Lower leg skin (tissue), 4 donors: ENCODE results near the gene RAP1GAP2. TPM values are rescaled to one million over a fixed set of nuclear protein-coding genes. Genes with fewer than 3 reads are reported as not detected.

Experiments
- DNase-seq, 2 donors: peaks; one replicate each; pipeline ENCODE4 v3.0.0-alpha.2; 2019; ENCODE audit warnings: low spot score in 2 of 2
- H3K4me3 ChIP-seq: fragments of 200-600 bp; sonication (generic); 2 replicates; pipeline ENCODE4 v1.5.1; 2017; ENCODE audit warnings: mild to moderate bottlenecking, low read depth; ENCODE audit not compliant: poor library complexity, severe bottlenecking
- CTCF ChIP-seq, 3 donors: fragments of 450-650 bp; IDR thresholded peaks; one replicate each; pipeline ENCODE4 v1.5.1; 2016; ENCODE audit warnings: antibody characterized with exemption in 3 of 3, mild to moderate bottlenecking in 3 of 3, moderate library complexity in 2 of 3
- POLR2A ChIP-seq, 2 donors: fragments of 450-650 bp; IDR thresholded peaks; one replicate each; pipeline ENCODE4 v1.6.1; 2016 to 2017; ENCODE audit warnings: antibody characterized with exemption in 2 of 2, mild to moderate bottlenecking in 1 of 2, moderate library complexity in 1 of 2
- WGBS, 2 donors: methylation state at CpG; one replicate each; pipeline ENCODE4 v1.1.5; 2018; 5-methylcytosine and 5-hydroxymethylcytosine counted together
- intact Hi-C: fragments of 100-400 bp; cut with DNase I; formaldehyde crosslinking; loops from one replicate; pipeline ENCODE4 v1.15.0; 2023; ENCODE audit warnings: low total_unique reads
- total RNA-seq, 4 donors: library from RNA; depleted of rRNA; stranded (reverse); fragments of >200 nt; gene quantifications; one replicate each; pipeline ENCODE4 v1.1.0, GENCODE V29; 2016

Gene RAP1GAP2
- total RNA-seq, 4 donors from 2014 or later: 9.2 to 15.3 (median 12.8) TPM

GRCh38 chr17:2792366-2793169, 3.7 kb upstream of the RAP1GAP2 start:
- intact Hi-C loops: no loop called here
- TF ChIP-seq POLR2A (IDR thresholded peaks at IDR 0.05): no peak
- TF ChIP-seq CTCF (IDR thresholded peaks at IDR 0.05): no peak
- no peak overlapping the region for H3K4me3 ChIP-seq
- no peak for DNase-seq
- 55 to 63% methylated on average over 19 to 22 of the region's 24 CpGs for WGBS, 2 donors

GRCh38 chr17:2794111-2794803, 2.0 kb upstream of the RAP1GAP2 start:
- DNase-seq: no peak
- 72 to 81% methylated on average over 6 of the region's 6 CpGs for WGBS, 2 donors
- H3K4me3 ChIP-seq: no peak overlapping the region
- TF ChIP-seq POLR2A (IDR thresholded peaks at IDR 0.05) (no peak), CTCF (IDR thresholded peaks at IDR 0.05) (no peak)
- intact Hi-C loops: no loop called here

GRCh38 chr17:2795441-2796163, 636 bp upstream of the RAP1GAP2 start:
- H3K4me3 ChIP-seq: no peak overlapping the region
- WGBS, 2 donors: 75 to 83% methylated on average over 23 to 27 of the region's 28 CpGs
- TF ChIP-seq POLR2A (IDR thresholded peaks at IDR 0.05) (no peak), CTCF (IDR thresholded peaks at IDR 0.05) (no peak)
- no peak for DNase-seq
- intact Hi-C loops: no loop called here

- TF ChIP-seq POLR2A (IDR thresholded peaks at IDR 0.05) (no peak), CTCF (IDR thresholded peaks at IDR 0.05) (no peak)
- H3K4me3 ChIP-seq: no peak overlapping the region
- 58 to 59% methylated on average over 15 of the region's 15 CpGs for WGBS, 2 donors
- no peak for DNase-seq
- intact Hi-C loops: no loop called here
Observed at GRCh38 chr17:2797226-2797625, 988 bp downstream of the RAP1GAP2 start.

- TF ChIP-seq CTCF (IDR thresholded peaks at IDR 0.05): no peak
- no peak for TF ChIP-seq POLR2A (IDR thresholded peaks at IDR 0.05)
- H3K4me3 ChIP-seq: no peak overlapping the region
- WGBS, 2 donors: 34 to 55% methylated on average over 9 to 11 of the region's 11 CpGs
- DNase-seq: no peak
- intact Hi-C loops: no loop called here
Observed at GRCh38 chr17:2797637-2798036, 1.4 kb downstream of the RAP1GAP2 start.
